ENCODE data around the gene OVOL2. TPM values are rescaled to one million over a fixed set of nuclear protein-coding genes. Genes with fewer than 3 reads are reported as not detected.

Gene OVOL2
- total and polyA plus RNA-seq, 4 donors, result 0.13 to 0.17 TPM; not detected in 2

- H3K9ac ChIP-seq (ENCODE audit: low read depth in 1 of 2, low read length in 2 of 2), result no peak overlapping the region
- no peaks in the 10 kb centered on the region for H3K9me3 ChIP-seq (ENCODE audit: control insufficient read depth in 4 of 4, low read length in 3 of 4)
- no peak overlapping the region for H3K27ac ChIP-seq (ENCODE audit: low read depth in 1 of 2, low read length in 2 of 2)
- no peaks in the 10 kb centered on the region for H3K36me3 ChIP-seq (ENCODE audit: control insufficient read depth in 4 of 4, insufficient read depth in 3 of 4, low read depth in 1 of 4, low read length in 3 of 4)
- H3K4me3 ChIP-seq (ENCODE audit: low read depth in 1 of 3, low read length in 3 of 3), result no peak overlapping the region
- DNase-seq (ENCODE audit: low spot score), result no peak
- 65% methylated on average over 5 of the region's 5 CpGs for WGBS
- peaks cover 0 to 7% (median 2%) of the 10 kb centered on the region in 4 donors for H3K4me1 ChIP-seq (ENCODE audit: control insufficient read depth in 4 of 4, insufficient read depth in 4 of 4, low read length in 3 of 4)
- TF ChIP-seq ZBTB33 (IDR thresholded peaks at IDR 0.05), result no peak
- TF ChIP-seq FOXA2 (IDR thresholded peaks at IDR 0.05), result no peak
- no peak for TF ChIP-seq HNF4G (IDR thresholded peaks at IDR 0.05)
- TF ChIP-seq RAD21 (IDR thresholded peaks at IDR 0.05), result no peak
- no peak for TF ChIP-seq HNF4A (conservative IDR thresholded peaks at IDR 0.05)
- no peak for TF ChIP-seq ATF3 (IDR thresholded peaks at IDR 0.05)
- no peak for TF ChIP-seq REST (IDR thresholded peaks at IDR 0.05)
- no peak for TF ChIP-seq RXRA (IDR thresholded peaks at IDR 0.05)
- no peaks in the 10 kb centered on the region for H3K27me3 ChIP-seq (ENCODE audit: control insufficient read depth in 4 of 4, insufficient read depth in 4 of 4, low read length in 3 of 4)
These were observed 64.7 kb downstream of the OVOL2 start for GRCh38 chr20:17992847-17993513.

GRCh38 chr20:17992224-17992637 is 65.5 kb downstream of the OVOL2 start:
- Histone ChIP-seq H3K4me1 (ENCODE audit: control insufficient read depth in 4 of 4, insufficient read depth in 4 of 4, low read length in 3 of 4) (peaks cover 0 to 7% (median 2%) of the 10 kb centered on the region in 4 donors), H3K27ac (ENCODE audit: low read depth in 1 of 2, low read length in 2 of 2) (no peak overlapping the region), H3K9me3 (ENCODE audit: control insufficient read depth in 4 of 4, low read length in 3 of 4) (no peaks in the 10 kb centered on the region), H3K27me3 (ENCODE audit: control insufficient read depth in 4 of 4, insufficient read depth in 4 of 4, low read length in 3 of 4) (no peaks in the 10 kb centered on the region), H3K4me3 (ENCODE audit: low read depth in 1 of 3, low read length in 3 of 3) (no peak overlapping the region), H3K9ac (ENCODE audit: low read depth in 1 of 2, low read length in 2 of 2) (no peak overlapping the region), H3K36me3 (ENCODE audit: control insufficient read depth in 4 of 4, insufficient read depth in 3 of 4, low read depth in 1 of 4, low read length in 3 of 4) (no peaks in the 10 kb centered on the region)
- 88% methylated on average over 6 of the region's 6 CpGs for WGBS
- DNase-seq (ENCODE audit: low spot score), result no peak
- TF ChIP-seq RAD21 (IDR thresholded peaks at IDR 0.05) (no peak), FOXA1 (IDR thresholded peaks at IDR 0.05) (no peak), YY1 (IDR thresholded peaks at IDR 0.05) (no peak), HNF4G (IDR thresholded peaks at IDR 0.05) (no peak), REST (IDR thresholded peaks at IDR 0.05) (no peak), JUND (IDR thresholded peaks at IDR 0.05) (no peak), GABPA (IDR thresholded peaks at IDR 0.05 in 1 of 2, conservative IDR thresholded peaks at IDR 0.05 in 1 of 2) (no peak), RXRA (IDR thresholded peaks at IDR 0.05) (no peak), ATF3 (IDR thresholded peaks at IDR 0.05) (no peak), CTCF (IDR thresholded peaks at IDR 0.05; ENCODE audit: low read depth, low read length, missing input control) (no peak), EGR1 (IDR thresholded peaks at IDR 0.05; ENCODE audit: low read depth in 2 of 2) (no peak), FOXA2 (IDR thresholded peaks at IDR 0.05) (no peak), ZBTB33 (IDR thresholded peaks at IDR 0.05) (no peak), HNF4A (conservative IDR thresholded peaks at IDR 0.05) (no peak), TAF1 (conservative IDR thresholded peaks at IDR 0.05) (no peak)
